KMS-11 (cell line): ENCODE results near the gene GRK2.

Source experiments
- H2AFZ ChIP-seq: fragments of 200-600 bp; sonication (generic); 2 replicates; pipeline ENCODE4 v1.6.1; 2016; ENCODE audit warnings: antibody characterized with exemption, mixed run types, low read depth
- H3K27ac ChIP-seq: fragments of 200-600 bp; sonication (generic); 2 replicates; pipeline ENCODE4 v1.6.1; 2016; ENCODE audit warnings: mild to moderate bottlenecking, mixed run types
- H3K27me3 ChIP-seq: fragments of 200-600 bp; sonication (generic); 2 replicates; pipeline ENCODE4 v1.6.1; 2017; ENCODE audit warnings: mild to moderate bottlenecking, low read depth, mixed run types, moderate library complexity; ENCODE audit not compliant: insufficient read depth
- H3K36me3 ChIP-seq: fragments of 200-600 bp; sonication (generic); 2 replicates; pipeline ENCODE4 v1.6.1; 2017; ENCODE audit warnings: mild to moderate bottlenecking, mixed run types; ENCODE audit not compliant: insufficient read depth
- H3K4me1 ChIP-seq: fragments of 200-600 bp; sonication (generic); 2 replicates; pipeline ENCODE4 v1.6.1; 2016; ENCODE audit warnings: mild to moderate bottlenecking, low read depth, mixed run types; ENCODE audit not compliant: poor library complexity, severe bottlenecking
- H3K4me2 ChIP-seq: fragments of 200-600 bp; sonication (generic); 2 replicates; pipeline ENCODE4 v1.7.0; 2016; ENCODE audit warnings: mild to moderate bottlenecking, mixed run types
- H3K4me3 ChIP-seq: fragments of 200-600 bp; sonication (generic); IDR thresholded peaks from 2 replicates; pipeline ENCODE4 v1.6.1; 2017; ENCODE audit warnings: low read depth, low read length, mixed read lengths; ENCODE audit not compliant: insufficient read depth
- H3K79me2 ChIP-seq: fragments of 200-600 bp; sonication (generic); 2 replicates; pipeline ENCODE4 v1.6.1; 2016; ENCODE audit warnings: low read depth, mixed run types; ENCODE audit not compliant: insufficient read depth
- H3K9ac ChIP-seq: fragments of 200-600 bp; sonication (generic); 2 replicates; pipeline ENCODE4 v1.6.1; 2016; ENCODE audit warnings: mild to moderate bottlenecking, mixed run types
- H4K20me1 ChIP-seq: fragments of 200-600 bp; sonication (generic); 2 replicates; pipeline ENCODE4 v1.6.1; 2016; ENCODE audit warnings: mild to moderate bottlenecking, mixed run types; ENCODE audit not compliant: insufficient read depth
- TF ChIP-seq, protein P1 (sequence below): fragments of 200-600 bp; sonication (generic); conservative IDR thresholded peaks from 2 replicates; pipeline ENCODE4 v1.6.1; 2017; ENCODE audit warnings: low read depth, mild to moderate bottlenecking, antibody characterized with exemption, low read length, moderate library complexity, mixed read lengths

The GRK2 gene

DNA sequence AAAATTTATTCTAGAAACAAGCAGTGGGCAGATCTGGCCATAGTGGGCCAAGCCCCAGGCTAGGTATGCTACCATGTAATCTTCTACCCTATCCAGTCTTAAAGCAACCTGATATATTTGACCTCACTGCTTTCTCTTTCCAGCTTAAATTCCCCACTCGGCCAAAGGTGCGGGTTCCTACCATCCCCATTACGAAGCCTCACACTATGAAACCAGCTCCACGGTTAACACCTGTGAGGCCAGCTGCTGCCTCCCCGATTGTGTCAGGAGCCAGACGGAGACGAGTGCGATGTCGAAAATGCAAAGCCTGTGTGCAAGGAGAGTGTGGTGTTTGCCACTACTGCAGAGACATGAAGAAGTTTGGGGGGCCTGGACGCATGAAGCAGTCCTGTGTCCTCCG, 21.2 kb upstream of the GRK2 start:
- Histone ChIP-seq H3K27me3 (no peaks in the 10 kb centered on the region), H3K4me3 (no peak overlapping the region), H3K27ac (no peak overlapping the region), H3K4me2 (no peak overlapping the region), H2AFZ (no peak overlapping the region), H3K36me3 (peaks cover 43% of the 10 kb centered on the region; the same call in 1 of the 2 replicates), H3K4me1 (peaks cover 69% of the 10 kb centered on the region), H3K79me2 (peaks cover 72% of the 10 kb centered on the region), H4K20me1 (peaks cover 24% of the 10 kb centered on the region), H3K9ac (no peak overlapping the region)
- TF ChIP-seq, protein P1, sequence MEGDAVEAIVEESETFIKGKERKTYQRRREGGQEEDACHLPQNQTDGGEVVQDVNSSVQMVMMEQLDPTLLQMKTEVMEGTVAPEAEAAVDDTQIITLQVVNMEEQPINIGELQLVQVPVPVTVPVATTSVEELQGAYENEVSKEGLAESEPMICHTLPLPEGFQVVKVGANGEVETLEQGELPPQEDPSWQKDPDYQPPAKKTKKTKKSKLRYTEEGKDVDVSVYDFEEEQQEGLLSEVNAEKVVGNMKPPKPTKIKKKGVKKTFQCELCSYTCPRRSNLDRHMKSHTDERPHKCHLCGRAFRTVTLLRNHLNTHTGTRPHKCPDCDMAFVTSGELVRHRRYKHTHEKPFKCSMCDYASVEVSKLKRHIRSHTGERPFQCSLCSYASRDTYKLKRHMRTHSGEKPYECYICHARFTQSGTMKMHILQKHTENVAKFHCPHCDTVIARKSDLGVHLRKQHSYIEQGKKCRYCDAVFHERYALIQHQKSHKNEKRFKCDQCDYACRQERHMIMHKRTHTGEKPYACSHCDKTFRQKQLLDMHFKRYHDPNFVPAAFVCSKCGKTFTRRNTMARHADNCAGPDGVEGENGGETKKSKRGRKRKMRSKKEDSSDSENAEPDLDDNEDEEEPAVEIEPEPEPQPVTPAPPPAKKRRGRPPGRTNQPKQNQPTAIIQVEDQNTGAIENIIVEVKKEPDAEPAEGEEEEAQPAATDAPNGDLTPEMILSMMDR, result no peak

GRCh38 chr11:67247946-67248550, 18.2 kb upstream of the GRK2 start:
- Histone ChIP-seq H3K36me3 (peaks cover 52% of the 10 kb centered on the region; the same call in 1 of the 2 replicates), H4K20me1 (peaks cover 15% of the 10 kb centered on the region), H2AFZ (no peak overlapping the region), H3K79me2 (peaks cover 42% of the 10 kb centered on the region), H3K4me1 (peaks cover 78% of the 10 kb centered on the region), H3K27me3 (no peaks in the 10 kb centered on the region), H3K9ac (no peak overlapping the region), H3K27ac (no peak overlapping the region), H3K4me3 (no peak overlapping the region), H3K4me2 (no peak overlapping the region)
- TF ChIP-seq, protein P1, result no peak

DNA sequence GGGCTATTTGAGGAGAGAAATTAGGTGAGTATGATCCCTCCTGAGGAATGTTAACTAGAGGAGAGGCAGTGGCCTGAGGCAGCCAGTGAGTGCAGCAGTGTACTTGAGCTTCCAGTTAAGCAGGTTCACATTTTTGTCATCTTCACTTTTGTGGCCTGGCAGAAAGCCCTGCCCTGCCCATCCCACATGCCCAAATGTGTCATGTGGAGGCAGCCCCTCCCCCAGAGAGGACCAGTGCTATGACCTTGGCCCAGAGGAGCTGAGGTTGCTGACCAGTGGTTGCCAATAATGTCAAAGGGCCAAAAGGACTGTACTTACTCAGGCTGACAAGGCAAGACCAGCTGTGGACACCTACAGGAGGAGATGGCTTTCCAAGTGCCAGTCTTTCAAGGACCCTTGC, 17.6 kb upstream of the GRK2 start:
- Histone ChIP-seq H3K36me3 (peaks cover 48% of the 10 kb centered on the region; the same call in 1 of the 2 replicates), H4K20me1 (peaks cover 11% of the 10 kb centered on the region), H3K4me2 (no peak overlapping the region), H3K27ac (no peak overlapping the region), H3K4me3 (no peak overlapping the region), H3K9ac (no peak overlapping the region), H3K79me2 (peaks cover 36% of the 10 kb centered on the region), H3K27me3 (no peaks in the 10 kb centered on the region), H3K4me1 (peaks cover 72% of the 10 kb centered on the region), H2AFZ (no peak overlapping the region)
- TF ChIP-seq, protein P1, result no peak

DNA sequence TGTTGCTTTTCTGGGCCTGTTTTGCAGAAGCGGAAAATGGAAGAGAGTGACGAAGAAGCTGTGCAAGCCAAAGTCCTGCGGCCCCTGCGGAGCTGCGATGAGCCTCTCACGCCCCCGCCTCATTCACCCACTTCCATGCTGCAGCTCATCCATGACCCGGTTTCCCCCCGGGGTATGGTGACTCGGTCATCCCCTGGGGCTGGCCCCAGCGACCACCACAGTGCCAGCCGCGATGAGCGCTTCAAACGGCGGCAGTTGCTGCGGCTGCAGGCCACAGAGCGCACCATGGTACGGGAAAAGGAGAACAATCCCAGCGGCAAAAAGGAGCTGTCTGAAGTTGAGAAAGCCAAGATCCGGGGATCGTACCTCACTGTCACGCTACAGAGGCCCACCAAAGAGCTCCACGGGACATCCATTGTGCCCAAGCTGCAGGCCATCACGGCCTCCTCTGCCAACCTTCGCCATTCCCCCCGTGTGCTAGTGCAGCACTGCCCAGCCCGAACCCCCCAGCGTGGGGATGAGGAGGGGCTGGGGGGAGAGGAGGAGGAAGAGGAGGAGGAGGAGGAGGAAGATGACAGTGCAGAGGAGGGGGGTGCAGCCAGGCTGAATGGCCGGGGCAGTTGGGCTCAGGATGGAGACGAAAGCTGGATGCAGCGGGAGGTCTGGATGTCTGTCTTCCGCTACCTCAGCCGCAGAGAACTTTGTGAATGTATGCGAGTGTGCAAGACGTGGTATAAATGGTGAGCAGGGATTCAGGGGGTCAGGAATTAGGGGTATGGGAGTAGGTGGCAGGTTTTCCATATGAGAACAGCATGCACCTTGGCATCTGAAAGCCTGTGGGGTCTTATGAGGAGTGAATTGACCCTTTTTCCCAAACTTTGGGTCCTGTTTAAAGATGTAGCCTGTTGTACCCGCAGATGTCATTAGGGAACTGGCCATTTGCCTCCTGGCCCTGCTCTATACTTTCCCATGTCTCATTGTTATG, 15.9 kb upstream of the GRK2 start:
- no peak overlapping the region for H3K4me2 ChIP-seq
- H3K9ac ChIP-seq, result no peak overlapping the region
- H3K79me2 ChIP-seq, result peaks cover 19% of the 10 kb centered on the region
- no peak overlapping the region for H3K27ac ChIP-seq
- no peak overlapping the region for H3K4me3 ChIP-seq
- H3K4me1 ChIP-seq, result peaks cover 55% of the 10 kb centered on the region
- H2AFZ ChIP-seq, result no peak overlapping the region
- H3K27me3 ChIP-seq, result no peaks in the 10 kb centered on the region
- H3K36me3 ChIP-seq, result peaks cover 41% of the 10 kb centered on the region; the same call in 1 of the 2 replicates
- TF ChIP-seq, protein P1, result no peak
- peaks cover 8% of the 10 kb centered on the region; the same call in 1 of the 2 replicates for H4K20me1 ChIP-seq
